DMS 273 (cell line): ENCODE measurements around the gene SH3PXD2B.
"Not testable (repeated sequence)": the region's sequence is repeated elsewhere in the genome, so short reads cannot be mapped to it uniquely, and the experiment has no call there.

ENCODE experiments used
- DNase-seq: peaks from one replicate; lab custom pipeline; 2025; ENCODE audit not compliant: unreplicated experiment; lab: John Stamatoyannopoulos, UW

SH3PXD2B gene

GRCh38 chr5:172403817-172404216 lies 50.5 kb downstream of the SH3PXD2B start:
- DNase-seq, result no peak

- DNase-seq, result peak; percentile 32
These were observed 51.0 kb downstream of the SH3PXD2B start for GRCh38 chr5:172403189-172403796.

GRCh38 chr5:172402531-172403188 lies 51.7 kb downstream of the SH3PXD2B start:
- DNase-seq, result no peak

DNA sequence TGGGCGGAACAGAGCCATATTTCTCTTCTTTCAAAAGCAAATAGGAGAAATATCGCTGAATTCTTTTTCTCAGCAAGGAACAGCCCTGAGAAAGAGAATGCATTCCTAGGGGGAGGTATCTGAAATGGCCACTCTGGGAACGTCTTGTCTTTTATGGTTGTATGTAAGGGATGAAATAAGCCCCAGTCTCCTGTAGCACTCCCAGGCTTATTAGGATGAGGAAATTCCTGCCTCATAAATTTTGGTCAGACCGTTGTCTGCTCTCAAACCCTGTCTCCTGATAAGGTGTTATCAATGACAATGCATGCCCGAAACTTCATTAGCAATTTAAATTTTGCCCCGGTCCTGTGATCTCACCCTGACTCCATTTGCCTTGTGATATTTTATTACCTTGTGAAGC lies 52.3 kb downstream of the SH3PXD2B start:
- DNase-seq, result not testable (repeated sequence)

GRCh38 chr5:172399826-172400225 lies 54.5 kb downstream of the SH3PXD2B start:
- no peak for DNase-seq

- DNase-seq, result no peak
These were observed 55.0 kb downstream of the SH3PXD2B start for GRCh38 chr5:172399336-172399735.

- not testable (repeated sequence) for DNase-seq
These were observed 55.7 kb downstream of the SH3PXD2B start for GRCh38 chr5:172398645-172399044.

GRCh38 chr5:172396994-172397393 lies 57.3 kb downstream of the SH3PXD2B start:
- not testable (repeated sequence) for DNase-seq

DNA sequence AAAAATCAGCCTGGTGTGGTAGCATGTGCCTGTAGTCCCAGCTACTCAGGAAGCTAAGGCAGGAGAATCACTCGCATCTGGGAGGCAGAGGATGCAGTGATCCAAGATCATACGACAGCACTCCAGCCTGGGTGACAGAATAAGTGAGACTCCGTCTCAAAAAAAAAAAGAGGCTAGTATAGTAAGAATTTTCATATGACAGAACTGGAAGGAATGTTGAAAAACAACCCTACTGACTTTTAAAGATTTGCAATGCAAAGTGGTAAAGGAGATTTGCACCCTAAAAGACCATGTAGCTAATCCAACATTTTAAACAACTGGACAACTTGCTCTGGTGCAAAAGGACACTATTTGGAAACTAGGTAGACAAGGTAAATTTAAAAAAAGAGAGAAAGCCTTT lies 58.1 kb downstream of the SH3PXD2B start:
- DNase-seq, result no peak

DNA sequence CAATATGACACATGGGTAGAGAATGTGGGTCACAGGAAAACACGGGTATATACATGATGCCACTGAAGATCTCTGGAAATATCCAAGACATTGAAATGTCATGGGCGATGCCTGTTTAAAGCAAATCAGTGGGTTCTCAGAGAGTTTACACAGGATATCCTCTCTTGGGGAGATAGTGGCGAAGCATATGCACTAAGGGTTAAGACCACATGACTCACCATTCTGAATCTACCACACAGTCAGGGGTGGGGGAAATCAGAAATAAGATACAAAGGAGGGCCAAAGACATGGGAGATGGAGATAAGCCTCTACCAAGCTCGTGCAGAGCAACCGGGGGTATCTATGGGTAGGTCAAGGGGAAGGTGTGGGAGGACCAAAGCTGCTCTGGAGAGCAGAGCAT lies 58.8 kb downstream of the SH3PXD2B start:
- DNase-seq, result no peak

- DNase-seq, result peak; percentile 53
These were observed 64.7 kb downstream of the SH3PXD2B start for GRCh38 chr5:172389578-172390112.

- no peak for DNase-seq
These were observed 66.0 kb downstream of the SH3PXD2B start for GRCh38 chr5:172388246-172388733.

- DNase-seq, result no peak
These were observed 68.6 kb downstream of the SH3PXD2B start for GRCh38 chr5:172385707-172386106.

GRCh38 chr5:172385010-172385563 lies 69.2 kb downstream of the SH3PXD2B start:
- no peak for DNase-seq

GRCh38 chr5:172383191-172383802 lies 71.0 kb downstream of the SH3PXD2B start:
- no peak for DNase-seq

DNA sequence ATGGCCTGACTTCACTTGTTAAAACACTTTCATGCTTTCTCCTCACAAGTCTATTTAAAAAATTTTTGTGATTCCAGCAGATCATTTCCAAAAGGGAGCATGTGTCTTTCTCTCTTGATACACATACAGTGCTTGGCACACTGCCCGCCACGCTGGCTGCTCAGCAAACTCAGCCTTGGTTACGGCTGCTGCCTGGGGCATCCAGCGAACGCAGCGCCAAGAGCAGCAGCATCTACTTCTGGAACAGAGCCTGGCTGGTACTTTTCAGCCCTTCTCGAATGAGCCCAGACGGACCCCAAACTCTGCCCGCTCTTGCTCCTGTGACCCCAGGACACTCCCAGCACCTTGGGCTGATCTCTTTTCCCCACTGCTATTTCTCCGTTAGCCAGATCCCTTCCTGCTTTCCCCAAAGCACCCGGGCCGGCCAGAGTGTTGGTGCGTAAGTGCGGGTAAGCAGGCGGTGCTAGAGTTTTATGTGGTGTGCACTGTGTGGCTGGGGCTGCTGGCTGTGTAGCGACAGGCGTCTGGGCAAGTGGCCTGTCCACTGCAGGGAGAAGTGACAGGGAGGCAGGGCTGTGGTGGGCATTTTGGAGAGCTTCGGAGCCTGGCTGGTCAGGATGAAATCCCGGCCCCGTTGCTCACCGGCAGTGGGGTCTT lies 73.2 kb downstream of the SH3PXD2B start:
- peak; percentile 31 for DNase-seq

GRCh38 chr5:172380301-172380986 lies 73.9 kb downstream of the SH3PXD2B start:
- DNase-seq, result no peak

- DNase-seq, result no peak
These were observed 74.8 kb downstream of the SH3PXD2B start for GRCh38 chr5:172379481-172379880.

- no peak for DNase-seq
These were observed 76.5 kb downstream of the SH3PXD2B start for GRCh38 chr5:172377856-172378255.

DNA sequence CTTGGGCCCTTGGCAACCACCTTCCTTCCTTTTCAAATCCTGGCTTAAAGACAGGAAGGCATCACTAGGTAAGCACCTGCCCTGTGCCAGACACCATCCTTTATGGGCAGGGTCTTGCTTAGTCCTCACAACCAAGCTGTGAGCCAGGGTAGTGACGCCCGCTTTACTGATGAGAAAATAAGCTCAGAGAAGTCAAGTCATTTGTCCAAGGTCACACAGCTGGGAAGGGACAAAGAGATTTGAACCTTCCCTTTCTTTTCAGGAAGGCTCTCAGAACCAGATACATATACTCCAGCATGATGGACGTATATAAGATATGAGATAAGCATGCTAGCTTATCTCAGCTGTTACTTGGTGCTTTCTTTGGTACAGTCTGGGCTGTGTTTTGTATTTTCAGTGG lies 76.9 kb downstream of the SH3PXD2B start:
- DNase-seq, result no peak

- no peak for DNase-seq
These were observed 79.5 kb downstream of the SH3PXD2B start for GRCh38 chr5:172374783-172375182.
